ENCODE measurements around the gene RABGGTA.

RABGGTA gene

DNA sequence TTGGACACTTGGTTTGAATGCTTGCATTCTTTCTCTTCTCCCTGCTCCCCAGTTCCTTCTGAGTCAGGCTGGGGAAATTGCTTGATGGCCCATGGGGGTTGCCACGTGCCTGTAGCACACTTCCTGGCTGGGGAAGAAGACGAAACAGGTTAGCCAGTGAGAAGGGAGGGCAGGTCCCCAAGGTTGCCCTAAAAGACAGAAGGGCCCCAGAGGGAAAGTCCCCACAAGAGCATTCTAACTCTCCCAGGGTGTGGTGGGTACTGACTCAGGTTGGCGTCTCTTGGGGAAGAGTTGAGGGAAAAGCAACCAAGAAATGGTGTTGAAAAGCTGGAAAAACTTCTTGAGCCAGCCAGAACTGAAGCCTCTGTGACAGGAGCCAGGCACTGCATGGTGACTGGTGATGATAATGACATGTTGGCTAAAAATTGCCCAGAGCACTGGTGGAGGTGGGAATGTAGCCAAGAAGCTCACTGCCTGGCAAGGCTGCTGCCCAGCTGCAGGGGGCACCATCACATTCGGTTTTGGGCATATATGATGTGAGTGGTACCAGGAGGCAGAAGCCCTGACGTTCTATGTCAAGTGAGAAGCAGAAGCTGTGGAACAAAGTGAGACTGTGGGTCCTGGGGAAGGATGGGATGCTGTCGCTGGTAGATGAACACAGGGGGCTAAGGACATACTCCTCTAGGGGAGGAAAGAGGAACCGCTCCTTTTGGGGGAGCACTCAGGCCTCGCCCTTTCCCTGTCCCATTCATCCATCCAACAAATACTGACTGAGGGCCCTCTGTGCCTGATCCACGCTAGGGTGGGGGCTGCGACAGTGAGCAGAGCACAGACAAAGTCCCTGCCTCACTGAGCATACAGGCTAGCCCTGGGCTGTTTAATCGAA is 8.1 kb upstream of the RABGGTA start:
- DNase-seq: peak; percentile 53

DNA sequence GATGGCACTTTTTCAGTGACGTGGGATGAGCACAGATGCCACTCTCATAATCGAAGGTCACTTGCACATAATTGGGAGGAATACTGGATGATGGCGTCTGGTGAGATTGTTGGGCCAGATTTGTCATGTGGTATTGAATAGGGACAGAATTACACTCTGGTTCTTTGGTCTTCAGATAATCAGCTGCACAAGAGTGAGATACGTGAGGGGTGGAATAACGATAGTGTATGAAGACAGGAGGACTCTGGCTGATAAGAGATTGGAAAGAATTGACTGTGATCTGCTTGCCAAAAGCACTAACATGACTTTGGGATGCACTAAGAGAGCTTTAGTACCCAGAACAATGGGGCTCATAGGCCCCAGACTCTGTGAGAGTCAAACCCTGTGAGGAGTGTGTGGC is 7.0 kb upstream of the RABGGTA start:
- DNase-seq: no peak

DNA sequence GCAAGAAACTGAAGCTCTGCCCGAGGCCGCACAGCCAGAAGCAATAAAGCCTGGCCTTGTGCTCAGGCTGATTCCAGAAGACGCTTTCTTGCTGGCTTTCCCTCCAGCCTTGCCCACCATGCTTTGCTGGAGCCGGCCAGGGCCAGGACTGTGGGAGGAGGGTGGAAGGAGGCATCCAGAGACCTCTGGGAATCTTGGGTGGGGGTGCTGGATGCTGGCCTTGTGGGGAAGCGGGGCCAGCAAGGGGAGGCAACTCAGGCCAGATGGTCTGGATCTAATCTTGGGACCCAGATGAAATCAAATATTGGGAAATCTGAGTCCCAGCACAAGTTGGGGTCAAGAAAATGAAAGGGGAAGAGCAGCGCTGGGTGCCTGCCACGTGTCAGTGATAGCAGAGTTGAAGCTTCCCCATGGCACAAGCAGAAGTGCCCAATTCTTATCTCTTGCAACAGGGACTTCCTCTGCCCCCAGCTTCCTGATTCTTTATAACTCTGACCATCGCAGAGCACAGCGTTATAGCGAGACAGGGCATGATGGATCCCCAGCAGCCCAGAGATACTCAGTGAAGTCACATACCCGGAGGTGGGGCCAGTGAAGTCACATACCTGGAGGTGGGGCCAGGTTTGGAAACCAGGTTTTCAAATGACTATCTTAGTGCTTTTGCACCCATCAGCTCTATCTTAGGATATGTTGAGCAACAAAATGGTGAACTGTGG is 6.4 kb upstream of the RABGGTA start:
- DNase-seq: no peak

DNA sequence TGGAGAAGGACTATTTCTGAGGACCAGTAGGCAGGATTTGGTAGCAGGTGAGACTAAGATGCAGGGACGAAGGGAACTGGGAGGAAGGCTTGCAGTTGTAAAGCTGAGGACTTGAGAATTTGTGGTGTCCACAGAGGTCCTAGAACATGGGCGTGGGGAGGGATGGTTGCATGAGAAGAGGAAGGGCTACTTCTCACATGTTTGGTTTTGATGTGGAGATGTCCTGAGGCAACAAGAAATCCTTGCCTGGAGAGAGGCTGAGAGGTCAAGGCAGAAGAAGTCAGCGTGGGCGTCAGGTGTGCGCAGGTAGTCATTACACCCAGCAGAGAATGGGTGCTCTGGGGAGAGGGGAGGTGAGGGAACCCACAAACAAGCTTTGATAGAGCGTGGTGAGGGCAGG is 5.7 kb upstream of the RABGGTA start:
- DNase-seq: no peak

DNA sequence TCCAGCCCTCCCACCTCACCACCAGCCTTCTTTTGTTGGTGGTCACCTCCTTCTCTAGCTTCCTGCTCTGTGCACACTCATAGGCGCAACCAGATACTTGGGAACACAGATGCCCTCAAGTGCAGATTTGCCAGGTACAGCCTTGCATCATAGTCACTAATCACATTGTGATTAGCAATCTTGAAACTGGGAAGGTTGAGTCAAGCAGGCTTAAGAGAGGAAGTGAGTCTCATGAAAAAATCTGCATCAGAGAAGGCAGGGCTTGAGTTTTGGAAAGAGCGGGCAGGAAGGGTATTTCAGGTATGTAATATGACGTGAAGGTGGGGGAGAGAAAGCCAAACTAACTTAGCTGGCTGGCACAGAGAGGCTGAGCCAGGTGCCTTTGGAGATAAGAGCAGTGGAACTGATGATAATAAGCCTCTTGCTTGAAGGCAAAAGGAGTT is 2.7 kb upstream of the RABGGTA start:
- DNase-seq: peak; percentile 48 to 51

DNA sequence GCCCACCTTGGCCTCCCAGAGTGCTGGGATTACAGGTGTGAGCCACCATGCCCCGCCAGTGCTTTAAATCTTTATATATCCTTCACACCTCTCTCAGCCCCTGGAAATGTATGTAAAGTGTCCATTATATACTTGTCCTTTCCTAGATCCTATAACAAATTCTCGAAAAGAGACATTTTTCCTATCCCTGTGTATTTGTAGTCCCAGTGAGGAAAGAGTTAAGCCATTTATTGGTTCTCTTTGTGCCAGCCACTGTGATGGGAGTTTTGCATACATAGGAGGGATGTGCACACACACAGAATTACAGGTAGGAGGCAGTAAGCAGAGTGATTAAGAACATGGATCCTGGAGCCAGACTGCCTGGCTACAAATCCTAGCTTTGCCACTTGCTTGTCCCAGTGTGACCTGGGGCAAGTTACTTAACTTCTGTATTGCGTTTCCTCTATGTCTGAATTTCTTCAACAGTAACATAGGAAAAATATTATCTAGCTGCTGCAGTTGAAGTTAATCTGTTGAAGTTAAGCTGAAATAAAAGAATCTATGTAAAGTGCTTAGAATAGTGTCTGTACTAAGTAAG is 2.1 kb upstream of the RABGGTA start:
- DNase-seq: no peak

DNA sequence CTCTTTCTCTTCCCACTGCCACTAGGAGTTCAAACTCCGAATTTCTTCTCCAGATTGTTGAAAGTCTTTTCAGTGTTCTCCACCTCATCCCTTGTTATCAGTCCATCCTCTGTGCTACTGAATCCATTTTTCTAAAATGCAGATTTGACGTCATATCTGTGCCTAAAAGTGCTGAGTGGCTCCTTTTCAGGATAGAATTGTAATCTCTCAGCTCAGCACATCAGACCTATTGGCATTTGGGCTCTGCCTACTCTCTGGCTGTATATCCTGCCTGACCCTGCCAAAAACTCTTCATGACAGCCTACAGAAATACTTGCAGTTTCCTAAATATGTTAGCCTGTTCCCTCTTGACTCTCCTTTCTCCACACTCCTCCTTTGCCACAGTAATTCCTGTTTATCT is 1.1 kb upstream of the RABGGTA start:
- DNase-seq: no peak

DNA sequence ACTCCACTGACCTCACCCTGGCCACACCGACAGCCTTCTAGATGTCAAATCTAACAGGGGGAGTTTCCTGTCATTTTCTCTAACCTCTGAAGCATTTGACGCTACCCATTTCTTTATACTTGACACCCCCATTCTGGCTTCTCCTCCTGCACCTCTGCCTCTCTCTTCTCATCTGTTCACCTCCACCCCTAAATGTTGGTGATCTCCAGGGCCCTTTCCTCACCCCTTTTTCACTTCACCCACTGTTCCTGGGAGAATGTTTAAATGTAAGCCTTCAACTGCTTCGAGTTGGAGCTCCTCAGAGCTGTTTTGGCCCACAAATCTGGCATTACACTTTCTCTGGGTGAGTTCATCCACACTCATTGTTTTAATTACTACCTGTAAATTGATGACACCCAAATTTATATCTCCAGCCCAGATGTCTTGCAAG is 452 bp upstream of the RABGGTA start:
- no peak for DNase-seq

DNA sequence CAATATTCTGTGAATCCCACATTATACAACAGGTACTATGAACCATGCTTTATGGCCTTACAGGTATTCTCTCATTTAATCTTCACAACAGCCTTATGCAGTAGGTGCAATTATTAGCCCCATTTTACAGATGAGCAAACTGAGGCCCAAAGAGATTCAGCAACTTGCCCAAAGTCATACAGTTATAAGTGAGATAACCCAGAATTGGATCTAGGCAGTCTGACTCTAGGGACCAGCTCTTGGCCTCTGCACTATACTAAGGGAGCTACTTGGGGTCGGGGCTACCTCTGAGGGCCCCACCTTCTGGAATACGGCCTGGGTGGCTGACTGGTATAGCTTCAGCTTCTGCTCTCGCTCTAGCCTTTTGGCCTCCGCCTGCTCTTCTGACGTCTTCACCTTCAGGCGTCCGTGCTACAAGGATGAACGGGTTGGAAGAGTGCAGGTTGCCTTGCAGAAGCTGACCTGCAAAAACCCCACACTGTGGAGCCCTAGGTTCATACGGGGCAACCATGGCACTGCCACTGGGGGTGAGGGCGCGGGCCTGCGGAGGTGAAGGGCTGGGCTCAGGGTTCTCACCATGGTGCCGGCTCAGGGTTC is 762 bp downstream of the RABGGTA start:
- peak in 1 of 2 experiments; percentile 4 for DNase-seq

DNA sequence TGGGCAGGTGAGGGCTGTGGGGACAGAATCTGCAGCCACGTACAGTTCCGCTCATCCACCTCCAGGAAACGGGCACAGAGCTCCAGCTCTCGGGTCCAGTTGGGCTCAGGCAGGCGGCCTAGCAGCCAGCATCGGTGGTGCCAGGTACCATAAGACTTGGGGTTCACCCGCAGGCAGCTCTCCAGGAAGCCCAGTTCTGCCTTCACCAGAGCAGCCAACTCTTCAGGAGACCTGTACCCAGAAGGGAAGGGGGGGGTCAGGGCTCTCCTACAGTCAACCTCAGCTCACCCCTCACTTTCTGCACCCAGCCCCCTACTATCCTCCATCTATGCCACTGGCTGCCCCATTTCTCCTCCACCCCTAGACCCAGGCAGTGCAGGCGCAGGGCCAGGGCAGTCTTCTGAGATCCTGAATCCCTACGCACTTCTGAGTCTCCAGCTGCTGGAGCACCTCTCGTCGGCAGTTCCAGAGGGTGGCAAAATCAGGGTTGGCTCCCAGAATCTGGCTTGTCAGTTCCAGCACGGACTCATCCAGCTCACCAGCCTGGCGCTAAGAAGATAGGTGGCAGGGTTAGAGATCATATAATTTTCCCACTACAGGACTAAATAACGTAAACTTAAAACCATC is 1.4 kb downstream of the RABGGTA start:
- DNase-seq: no peak

DNA sequence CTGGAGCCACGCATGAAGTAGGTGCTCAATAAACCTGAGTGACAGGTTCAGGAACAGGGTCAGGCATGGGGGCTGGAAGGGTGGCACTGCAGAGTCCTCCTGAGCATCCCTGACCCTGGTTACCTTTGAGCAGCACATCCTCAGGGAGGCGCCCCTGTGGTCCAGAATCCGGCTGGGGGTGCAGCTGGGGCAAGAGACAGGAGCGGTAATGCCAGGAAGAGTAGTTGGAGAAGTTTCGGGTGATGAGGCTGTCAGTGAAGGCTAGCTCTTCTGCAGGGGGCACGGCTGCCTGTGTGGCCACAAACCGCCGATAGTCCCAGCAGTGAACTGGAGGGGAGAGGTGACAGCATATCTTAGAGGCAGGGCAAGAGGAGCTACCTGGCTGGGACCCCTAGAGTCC is 2.0 kb downstream of the RABGGTA start:
- DNase-seq: no peak

DNA sequence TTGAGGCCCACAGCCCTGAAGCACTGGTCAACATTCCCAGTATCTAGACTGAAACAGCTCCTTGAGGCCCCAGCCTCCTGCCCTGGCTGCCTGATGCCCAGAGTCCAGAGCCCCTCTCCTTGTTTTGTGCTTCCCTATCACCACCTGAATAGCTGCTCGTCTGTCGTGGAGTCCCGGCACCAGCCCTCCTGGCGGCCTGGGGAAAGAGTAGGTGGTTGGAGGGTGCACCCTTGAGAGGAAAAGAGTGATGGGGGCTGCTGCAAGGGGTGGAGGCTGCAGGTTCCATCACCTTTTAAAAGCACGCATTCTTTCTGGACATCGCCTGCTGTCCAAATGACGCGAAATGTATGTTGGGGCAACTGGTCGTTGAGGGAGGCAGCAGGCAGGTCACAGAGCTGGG is 3.2 kb downstream of the RABGGTA start:
- no peak for DNase-seq

DNA sequence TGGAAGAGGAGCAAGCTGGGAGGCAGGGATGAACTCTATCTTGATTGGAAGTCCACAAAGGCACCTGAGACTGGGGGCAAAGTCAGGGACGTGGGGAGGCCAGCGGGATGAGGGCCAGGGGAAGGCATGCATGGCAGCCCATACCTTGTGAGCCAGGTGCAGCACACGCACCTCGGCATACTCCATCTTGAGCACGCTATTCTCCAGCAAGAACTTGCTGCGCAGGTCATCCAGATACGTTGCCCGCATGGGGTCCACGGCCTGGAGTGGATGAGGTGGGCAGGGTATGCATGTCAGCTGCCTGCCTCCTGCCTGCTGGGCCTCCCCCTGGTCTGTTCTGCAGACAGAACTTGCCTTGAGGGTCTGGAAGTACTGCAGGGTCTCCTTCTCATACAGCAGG is 3.9 kb downstream of the RABGGTA start:
- no peak for DNase-seq

DNA sequence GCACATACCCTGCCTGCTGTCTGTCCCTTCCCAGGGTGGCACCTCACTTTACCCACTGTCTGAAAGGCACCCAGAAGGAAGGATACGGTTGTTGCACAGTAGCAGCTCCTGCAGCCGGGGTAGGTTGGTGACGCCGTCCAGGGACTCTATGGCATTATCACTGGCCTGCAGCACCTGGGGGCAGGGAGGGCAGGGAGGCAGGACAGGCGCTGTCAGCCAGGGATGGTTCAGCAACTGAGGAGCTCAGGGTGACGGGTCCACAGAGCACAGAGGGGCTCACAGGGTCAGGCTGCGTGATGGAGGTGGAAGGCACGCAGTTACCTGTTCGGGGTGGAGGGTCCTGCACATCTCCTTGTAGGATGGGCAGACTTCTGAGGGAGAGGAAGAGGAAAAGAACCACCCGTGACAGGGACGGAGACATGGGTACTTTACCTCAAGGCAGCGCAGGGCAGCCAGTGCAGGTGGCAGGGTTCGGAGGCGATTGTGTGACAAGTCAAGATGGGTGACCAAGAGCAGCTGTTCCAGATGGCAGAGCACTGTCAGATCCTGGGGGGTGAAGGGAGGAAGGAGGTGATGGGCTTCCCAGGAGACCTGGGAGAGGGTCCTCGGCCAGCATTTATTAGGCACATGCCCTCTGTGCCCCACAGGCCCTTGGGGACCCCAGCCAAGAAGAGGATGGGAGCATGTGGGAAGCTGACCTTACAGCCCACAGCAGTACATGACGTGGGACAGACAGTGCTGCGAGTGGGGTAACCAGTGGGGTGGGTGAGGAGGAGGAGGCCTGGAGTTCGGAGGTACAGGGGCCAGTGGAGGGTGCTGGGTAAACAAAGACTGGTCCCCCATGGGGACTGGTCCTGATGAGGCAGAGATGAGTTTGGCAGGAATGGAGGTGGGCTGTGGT is 4.8 kb downstream of the RABGGTA start:
- no peak for DNase-seq

DNA sequence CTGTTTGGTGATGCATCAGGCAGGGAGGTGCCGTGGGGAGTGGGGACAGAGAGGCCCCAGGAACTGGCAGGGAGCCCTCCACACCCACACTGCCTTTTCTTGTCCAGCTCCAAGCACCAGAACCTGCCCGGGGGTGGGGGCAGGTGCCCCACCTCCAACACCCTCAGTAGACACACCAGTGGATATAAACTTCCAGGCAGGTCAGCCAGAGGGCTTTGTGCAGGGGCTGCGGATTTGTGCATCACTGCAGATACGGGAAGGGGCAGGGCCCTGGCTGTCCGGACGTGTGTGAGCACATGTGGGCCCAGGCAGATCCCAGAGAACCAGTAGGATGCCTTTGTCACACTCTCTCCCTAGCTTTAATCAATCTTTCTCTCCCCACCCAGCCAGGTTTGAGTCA is 7.1 kb downstream of the RABGGTA start:
- DNase-seq: no peak

DNA sequence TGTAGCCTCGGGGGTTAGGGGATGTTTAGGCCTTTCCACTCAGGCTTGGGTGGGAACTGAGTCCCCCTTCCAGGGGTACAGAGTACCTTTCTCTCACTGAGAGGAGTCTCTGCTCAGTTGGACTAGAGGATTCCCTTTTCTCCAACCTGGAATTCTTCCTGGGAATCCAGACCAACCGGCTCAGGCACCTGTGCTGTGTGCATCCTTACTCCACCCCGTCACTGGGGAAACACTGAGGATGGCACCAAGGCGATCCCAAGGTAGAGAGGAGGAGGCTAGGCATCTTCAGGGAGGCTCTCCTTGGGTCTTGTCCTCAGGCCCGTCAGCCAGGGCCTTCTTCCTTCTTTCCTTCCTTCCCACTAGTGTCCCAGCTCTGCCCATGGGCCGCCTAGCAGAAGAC is 7.5 kb downstream of the RABGGTA start:
- DNase-seq: no peak

DNA sequence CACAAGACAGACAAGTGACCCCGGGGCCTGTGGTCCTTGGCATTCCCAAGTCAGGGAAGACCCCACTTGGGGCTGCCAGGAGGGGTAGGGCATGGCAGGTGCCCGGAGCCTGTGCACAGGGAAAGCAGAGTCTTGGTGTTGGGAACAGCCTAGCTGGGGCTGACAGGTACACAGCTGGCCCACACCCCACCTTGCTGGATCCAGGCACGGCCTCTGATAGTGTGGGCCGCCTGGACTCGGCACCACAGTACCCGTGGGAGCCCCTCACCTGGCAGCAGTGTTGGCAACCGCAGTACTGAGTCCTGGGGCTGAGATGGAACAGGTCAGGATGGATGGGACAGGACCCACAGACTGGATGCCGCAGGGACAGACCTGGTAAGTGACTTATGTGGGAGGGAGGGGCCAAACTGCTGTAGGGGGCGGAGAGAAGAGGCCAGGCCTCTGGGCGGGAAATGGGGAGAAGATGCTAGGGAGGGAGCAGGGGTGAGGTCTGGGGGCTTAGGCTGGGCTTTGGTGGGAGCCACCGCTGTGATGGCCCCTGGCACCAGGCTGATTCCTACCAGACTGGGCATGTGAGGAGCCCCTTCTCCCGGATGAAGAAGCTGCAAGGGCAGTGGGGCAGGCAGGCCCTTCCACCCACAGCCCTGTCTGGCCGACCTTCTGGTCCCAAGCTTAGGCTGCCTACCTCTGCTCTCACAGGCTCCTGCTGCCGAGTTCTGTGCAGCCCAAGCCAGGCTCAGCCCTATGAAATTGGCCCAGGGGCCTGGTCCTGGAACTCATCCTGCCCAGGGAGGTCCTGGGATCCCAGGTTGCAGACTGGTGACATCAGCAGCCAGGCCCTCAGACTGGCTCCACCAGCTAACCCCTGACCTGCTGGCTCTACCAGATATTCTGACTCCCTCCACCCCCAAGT is 8.3 kb downstream of the RABGGTA start, which contains the start of gene TGM1:
Gene TGM1, minus strand, starts transcription at position 357 of the 913 bp plus-strand sequence. CDS start 825 bp downstream, outside the sequence.
- DNase-seq: no peak

DNA sequence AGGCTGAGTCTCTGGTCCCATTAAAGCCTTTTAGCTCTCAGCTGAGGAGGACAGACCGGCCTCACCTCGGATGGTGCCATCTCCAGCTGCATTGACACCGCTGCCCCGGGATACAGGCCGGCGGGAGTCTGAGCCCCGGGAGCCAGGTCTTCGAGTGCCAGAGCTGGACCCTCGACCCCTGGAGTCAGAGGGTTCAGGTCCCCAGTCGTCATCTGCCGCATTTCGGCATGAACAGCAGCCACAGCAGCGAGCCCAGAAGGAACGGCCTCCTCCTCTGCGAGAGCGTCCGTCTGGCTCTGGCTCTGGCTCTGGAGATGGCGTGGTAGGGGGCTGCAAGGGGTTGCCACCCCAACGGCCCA is 9.4 kb downstream of the RABGGTA start:
- no peak for DNase-seq

DNA sequence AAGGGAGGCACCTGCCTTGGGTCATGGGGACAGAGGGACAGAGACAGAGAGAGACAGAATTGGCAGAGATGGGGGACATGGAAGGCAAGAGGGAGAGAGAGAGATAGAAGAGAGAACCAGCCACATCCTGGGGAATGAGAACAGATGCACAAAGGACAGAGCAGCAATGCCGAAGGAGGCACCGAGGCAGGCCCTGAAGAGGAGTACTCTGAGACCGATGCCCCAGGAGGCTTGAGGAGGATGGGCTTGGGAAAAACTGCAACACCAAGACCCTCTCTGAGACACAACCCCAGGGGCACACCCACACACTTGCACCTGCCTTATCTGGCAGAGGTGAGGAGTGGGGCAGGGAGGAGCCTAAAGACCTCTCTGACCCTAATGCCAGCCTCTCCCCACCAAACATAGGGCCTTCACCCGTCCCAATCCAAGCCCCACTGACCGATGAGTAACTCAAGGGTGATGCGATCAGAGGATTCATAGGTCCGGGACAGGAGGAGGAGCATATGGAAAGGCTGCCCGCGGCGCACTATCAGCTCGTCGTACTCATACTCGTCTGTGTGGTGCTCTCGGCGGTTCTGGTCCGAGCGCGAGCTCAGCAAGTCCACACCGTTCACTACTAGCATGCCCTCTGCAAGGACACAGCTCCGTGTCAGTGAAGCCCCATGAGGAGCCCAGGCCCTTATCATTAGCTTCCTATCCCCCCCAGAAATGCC is 10.0 kb downstream of the RABGGTA start:
- DNase-seq: no peak

DNA sequence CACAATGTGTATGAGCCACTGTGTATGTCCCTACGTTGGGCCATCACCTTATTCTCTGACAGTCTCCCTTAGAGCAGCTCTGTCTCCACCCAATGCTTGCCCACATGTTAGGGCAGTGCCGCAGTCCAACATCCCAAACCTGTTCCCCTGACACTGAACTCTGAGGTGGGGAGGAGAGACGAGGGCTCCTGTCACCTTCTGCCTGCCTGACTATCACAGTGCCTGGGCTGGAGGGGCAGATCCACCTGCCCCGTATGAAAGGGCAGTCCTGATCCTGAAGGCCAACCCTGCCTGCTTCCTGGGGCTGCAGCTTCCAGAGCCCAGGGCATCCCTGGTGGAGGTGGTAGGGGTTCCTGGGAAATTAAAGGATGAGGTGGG is 10.6 kb downstream of the RABGGTA start:
- no peak for DNase-seq
